Measurements from ENCODE around the gene GJD3.
"Not testable (repeated sequence)": the region's sequence is repeated elsewhere in the genome, so short reads cannot be mapped to it uniquely, and the experiment has no call there.

Gene GJD3

GRCh38 chr17:40369923-40370322 lies 5.4 kb upstream of the GJD3 start:
- no peak for TF ChIP-seq CTCF (IDR thresholded peaks at IDR 0.05; ENCODE audit: insufficient read depth, low read length)
- H3K27ac ChIP-seq (replicated peaks), result no peak overlapping the region
- no peak for DNase-seq (ENCODE audit: low read depth in 1 of 2, low spot score in 1 of 2)
- no peak overlapping the region for H3K4me3 ChIP-seq (replicated peaks; ENCODE audit: insufficient read depth, low read length)
- no peaks in the 10 kb centered on the region for H3K27me3 ChIP-seq (ENCODE audit: insufficient read depth, poor library complexity, severe bottlenecking)

- H3K4me3 ChIP-seq (replicated peaks; ENCODE audit: insufficient read depth, low read length); H3K27me3 ChIP-seq (ENCODE audit: insufficient read depth, poor library complexity, severe bottlenecking); H3K27ac ChIP-seq (replicated peaks); DNase-seq (ENCODE audit: low read depth in 1 of 2, low spot score in 1 of 2): not testable (repeated sequence)
Measured at GRCh38 chr17:40367728-40368127, 3.2 kb upstream of the GJD3 start.

GRCh38 chr17:40366861-40367518 lies 2.5 kb upstream of the GJD3 start:
- H3K27ac ChIP-seq (replicated peaks), result no peak overlapping the region
- H3K27me3 ChIP-seq (ENCODE audit: insufficient read depth, poor library complexity, severe bottlenecking), result no peaks in the 10 kb centered on the region
- TF ChIP-seq SPI1 (IDR thresholded peaks at IDR 0.05; ENCODE audit: borderline replicate concordance, low read depth), result no peak
- no peak for TF ChIP-seq GABPA (IDR thresholded peaks at IDR 0.05; ENCODE audit: low read depth)
- no peak for TF ChIP-seq POLR2AphosphoS5 (IDR thresholded peaks at IDR 0.05; ENCODE audit: low read depth)
- no peak for TF ChIP-seq CTCF (IDR thresholded peaks at IDR 0.05; ENCODE audit: insufficient read depth, low read length)
- no peak for TF ChIP-seq REST (IDR thresholded peaks at IDR 0.05; ENCODE audit: insufficient replicate concordance, low read depth)
- DNase-seq (ENCODE audit: low read depth in 1 of 2, low spot score in 1 of 2), result no peak
- no peak overlapping the region for H3K4me3 ChIP-seq (replicated peaks; ENCODE audit: insufficient read depth, low read length)

GRCh38 chr17:40366076-40366860 lies 1.7 kb upstream of the GJD3 start:
- no peak overlapping the region for H3K27ac ChIP-seq (replicated peaks)
- no peaks in the 10 kb centered on the region for H3K27me3 ChIP-seq (ENCODE audit: insufficient read depth, poor library complexity, severe bottlenecking)
- no peak overlapping the region for H3K4me3 ChIP-seq (replicated peaks; ENCODE audit: insufficient read depth, low read length)
- no peak for TF ChIP-seq GABPA (IDR thresholded peaks at IDR 0.05; ENCODE audit: low read depth)
- TF ChIP-seq SPI1 (IDR thresholded peaks at IDR 0.05; ENCODE audit: borderline replicate concordance, low read depth), result no peak
- no peak for TF ChIP-seq CTCF (IDR thresholded peaks at IDR 0.05; ENCODE audit: insufficient read depth, low read length)
- TF ChIP-seq POLR2AphosphoS5 (IDR thresholded peaks at IDR 0.05; ENCODE audit: low read depth), result no peak
- TF ChIP-seq REST (IDR thresholded peaks at IDR 0.05; ENCODE audit: insufficient replicate concordance, low read depth), result no peak
- no peak for DNase-seq (ENCODE audit: low read depth in 1 of 2, low spot score in 1 of 2)
